Activated CD8-positive, alpha-beta memory T cell treated with anti-CD3 and anti-CD28 coated beads, Interleukin-2, amount 50 U/mL, for 4 hours (primary cell): ENCODE data around the gene SMIM36.
"Not testable (repeated sequence)": the region's sequence is repeated elsewhere in the genome, so short reads cannot be mapped to it uniquely, and the experiment has no call there.

ENCODE experiments used
- DNase-seq: peaks from one replicate; pipeline ENCODE4 v3.0.0-alpha.2; 2020

Gene SMIM36

GRCh38 chr17:55432358-55433028 is 78.8 kb downstream of the SMIM36 start:
- no peak for DNase-seq

GRCh38 chr17:55431914-55432313 is 79.3 kb downstream of the SMIM36 start:
- DNase-seq: not testable (repeated sequence)

GRCh38 chr17:55430541-55431288 is 80.5 kb downstream of the SMIM36 start:
- no peak for DNase-seq

GRCh38 chr17:55427587-55427882 is 83.7 kb downstream of the SMIM36 start:
- DNase-seq: no peak

GRCh38 chr17:55426851-55427586 is 84.2 kb downstream of the SMIM36 start:
- DNase-seq: no peak

GRCh38 chr17:55424893-55425540 is 86.2 kb downstream of the SMIM36 start:
- no peak for DNase-seq

- no peak for DNase-seq
Observed at GRCh38 chr17:55423535-55423934, 87.7 kb downstream of the SMIM36 start.

GRCh38 chr17:55422828-55423164 is 88.5 kb downstream of the SMIM36 start:
- not testable (repeated sequence) for DNase-seq

- DNase-seq: peak; percentile 22
Observed at GRCh38 chr17:55421179-55421934, 89.9 kb downstream of the SMIM36 start, which contains the start of gene MMD. Gene MMD, minus strand, starts transcription at chr17:55421835. Its CDS starts 140 bp downstream, at chr17:55421695.

- DNase-seq: peak; percentile 44
Observed at GRCh38 chr17:55420776-55421178, 90.5 kb downstream of the SMIM36 start.

DNA sequence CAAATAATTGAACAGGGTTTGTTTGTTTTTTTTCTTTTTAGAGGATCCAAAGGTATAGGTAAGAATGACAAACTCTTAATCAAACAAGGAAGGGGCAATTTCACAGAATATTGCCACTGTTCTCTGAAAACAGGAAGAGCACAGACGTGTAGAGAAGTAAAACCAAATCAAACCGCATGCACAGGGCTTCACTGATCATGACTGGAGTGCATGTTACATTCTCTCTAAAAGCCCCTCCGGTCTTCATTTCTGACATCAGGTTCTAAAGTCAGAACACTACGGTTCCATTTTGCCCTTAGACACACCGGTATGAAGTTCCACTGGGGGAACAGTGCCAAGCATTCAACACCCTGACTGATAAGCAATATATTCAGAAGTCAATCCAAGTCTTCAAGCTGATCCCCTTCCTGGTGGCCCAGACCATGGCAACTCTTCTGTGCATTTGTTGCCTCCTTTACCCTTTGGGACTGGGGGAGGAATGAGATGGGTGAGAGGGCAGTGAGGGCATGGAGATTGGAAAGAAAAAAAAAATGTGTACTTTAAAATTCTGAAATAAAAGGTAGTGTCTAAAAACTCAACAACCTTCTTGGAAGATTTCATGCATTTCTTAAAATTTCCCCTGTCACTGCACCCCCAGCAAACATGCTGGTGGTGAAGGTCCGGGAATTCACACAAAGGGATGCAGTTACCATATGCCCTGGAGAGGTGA is 91.0 kb downstream of the SMIM36 start:
- DNase-seq: peak; percentile 17

GRCh38 chr17:55418369-55419268 is 92.6 kb downstream of the SMIM36 start:
- DNase-seq: no peak

DNA sequence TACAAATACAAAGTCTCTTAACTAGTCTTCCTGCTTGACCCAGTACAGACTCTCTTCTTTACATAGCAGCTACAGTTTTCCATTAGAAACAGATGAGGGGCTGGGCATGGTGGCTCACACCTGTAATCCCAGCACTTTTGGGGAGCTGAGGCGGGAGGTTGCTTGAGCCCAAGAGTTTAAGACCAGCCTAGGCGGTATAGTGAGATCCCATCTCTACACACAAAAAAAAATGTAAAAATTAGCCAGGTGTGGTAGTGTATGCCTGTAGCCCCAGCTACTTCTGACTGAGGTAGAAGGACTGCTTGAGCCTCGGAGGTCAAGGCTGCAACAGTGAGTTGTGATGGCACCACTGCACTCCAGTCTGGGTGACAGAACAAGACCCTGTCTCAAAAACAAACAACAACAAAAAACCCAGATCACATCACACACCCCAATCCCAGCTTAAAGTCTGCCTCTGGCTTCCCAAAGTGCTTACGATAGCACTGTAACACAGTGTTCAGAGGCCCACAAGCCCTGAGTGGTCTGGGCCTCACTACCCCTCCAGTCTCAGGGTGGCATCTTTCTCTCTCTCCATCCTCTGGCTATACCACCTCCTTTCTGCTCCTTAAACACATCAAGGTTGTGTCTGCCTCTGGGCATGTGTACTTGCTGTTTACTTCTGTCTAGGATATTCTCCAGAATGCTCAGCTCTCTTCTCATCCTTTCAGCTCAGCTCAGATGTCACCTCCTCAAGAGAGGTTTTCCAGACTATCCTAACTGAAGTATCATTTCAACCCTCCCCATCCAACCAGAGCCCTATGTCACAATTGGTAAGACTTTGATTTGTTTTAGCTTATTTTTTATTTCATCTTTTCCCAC is 93.6 kb downstream of the SMIM36 start:
- no peak for DNase-seq

DNA sequence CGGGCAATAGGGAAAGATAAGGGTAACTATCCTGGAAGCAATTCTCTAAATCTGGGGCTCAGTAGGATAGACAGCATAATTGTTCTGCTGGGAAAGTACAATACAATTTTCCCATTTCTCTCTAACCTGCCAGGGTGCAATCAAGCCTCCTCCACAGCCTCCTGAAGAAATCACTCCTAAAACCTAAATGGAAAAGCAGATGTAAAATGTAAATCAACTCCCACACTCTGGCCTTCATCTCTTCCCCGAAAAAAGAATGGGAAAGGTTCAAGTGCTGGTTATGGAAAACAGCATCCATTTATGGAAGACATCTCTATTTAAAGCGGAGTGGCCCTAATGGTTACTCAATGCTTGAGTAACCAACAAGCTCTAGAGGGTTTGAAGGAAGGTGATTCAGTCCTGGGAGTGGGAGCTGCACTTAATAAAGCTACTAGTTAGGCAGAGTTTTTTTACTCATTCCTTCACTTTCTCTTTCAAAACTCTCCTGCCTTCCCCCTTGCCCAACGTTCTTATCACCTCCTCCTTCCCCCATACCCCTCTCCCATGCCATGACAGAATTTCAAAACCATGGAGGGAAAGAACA is 94.7 kb downstream of the SMIM36 start:
- no peak for DNase-seq

DNA sequence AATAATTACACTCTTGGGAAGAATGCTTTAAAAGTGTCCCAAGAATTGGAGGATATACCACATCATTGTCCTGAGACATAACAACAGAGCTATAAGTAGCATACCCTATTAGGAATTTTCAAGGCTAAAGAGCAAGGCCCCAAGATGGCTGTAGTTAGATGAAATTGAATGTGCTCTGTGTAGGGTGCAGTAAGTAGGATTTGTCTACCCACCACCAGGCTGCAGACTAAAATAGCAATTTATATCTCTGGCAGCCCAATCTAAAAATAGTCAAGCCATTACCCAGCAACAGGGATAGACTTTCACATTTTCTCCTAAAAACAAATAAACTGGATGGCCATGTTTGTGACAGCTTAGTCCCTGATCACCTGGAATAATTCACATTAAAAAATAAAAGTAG is 95.3 kb downstream of the SMIM36 start:
- DNase-seq: no peak

DNA sequence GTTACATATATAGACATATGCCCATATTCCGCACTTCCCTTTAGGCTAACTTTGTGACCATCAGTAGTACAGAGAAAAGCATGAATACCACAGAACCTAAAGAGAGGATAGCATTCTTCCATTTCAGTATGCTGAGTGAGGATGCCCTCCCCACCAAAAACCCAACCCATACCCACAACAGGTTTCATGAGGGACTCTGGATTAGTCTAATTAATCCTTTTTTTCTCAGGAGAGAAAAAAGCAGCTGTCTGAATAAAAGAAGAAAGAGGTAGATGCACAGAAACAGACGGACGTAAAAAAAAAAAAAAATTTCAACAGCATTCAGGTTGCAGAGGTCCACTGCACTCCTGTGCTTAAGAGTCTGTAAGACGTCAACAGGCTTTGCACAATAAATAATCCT is 96.3 kb downstream of the SMIM36 start:
- no peak for DNase-seq

- DNase-seq: no peak
Observed at GRCh38 chr17:55413825-55414489, 97.3 kb downstream of the SMIM36 start.

DNA sequence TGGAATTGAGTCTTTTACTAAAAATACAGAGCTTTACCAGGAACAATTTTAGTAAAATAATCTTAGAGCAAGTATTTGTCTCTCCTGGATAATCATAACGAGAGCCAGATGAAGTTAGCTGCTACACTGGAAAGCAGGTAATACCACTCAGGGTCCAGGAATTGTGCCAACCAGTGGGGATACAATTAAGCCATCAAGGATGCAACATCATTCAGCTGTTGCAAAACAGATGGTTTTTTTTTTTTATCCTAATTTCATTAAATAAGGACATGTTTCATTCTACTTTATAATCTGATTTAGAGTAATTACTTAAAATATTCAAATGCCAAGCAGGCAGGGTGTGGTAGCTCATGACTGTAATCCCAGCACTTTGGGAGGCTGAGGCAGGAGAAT is 99.8 kb downstream of the SMIM36 start:
- no peak for DNase-seq
